Caco-2 (cell line): Measurements from ENCODE around the gene MFAP3. TPM values are rescaled to one million over a fixed set of nuclear protein-coding genes. Genes with fewer than 3 reads are reported as not detected.

Experiments
- BruUV-seq: library from RNA; stranded (reverse); fragments of 400-500 nt; replicated peaks from 2 replicates; lab custom pipeline; 2021; lab: Mats Ljungman, UMichigan
- CTCF ChIA-PET: fragments of 300-600 bp; sonication (Branson Sonifier 250); formaldehyde crosslinking; loops from one replicate; lab custom pipeline; 2022; ENCODE audit warnings: antibody characterized with exemption; lab: Charles Lee
- POLR2A ChIA-PET: fragments of 300-600 bp; sonication (Branson Sonifier 250); formaldehyde crosslinking; loops from one replicate; lab custom pipeline; 2022; ENCODE audit warnings: antibody characterized with exemption; lab: Charles Lee
- DNase-seq, 2 experiments: peaks; one replicate each; pipeline versions ENCODE4 v3.0.0 to v3.0.0-alpha.2; 2020 to 2022
- H3K27me3 ChIP-seq: replicated peaks from 2 replicates; pipeline ENCODE4 v1.6.0; 2011; ENCODE audit warnings: low read length; ENCODE audit not compliant: control insufficient read depth, insufficient read depth
- H3K36me3 ChIP-seq: 2 replicates; pipeline ENCODE4 v1.5.1; 2011; ENCODE audit warnings: low read length; ENCODE audit not compliant: control insufficient read depth, insufficient read depth
- H3K4me1 ChIP-seq: fragments of 250-450 bp; sonication (Bioruptor Pico); 2 replicates; pipeline ENCODE4 v1.5.1; 2020; ENCODE audit warnings: mild to moderate bottlenecking
- H3K4me3 ChIP-seq: 2 replicates; pipeline ENCODE4 v1.5.1; 2011; ENCODE audit warnings: low read depth, mild to moderate bottlenecking, control low read depth, low read length
- H3K9me3 ChIP-seq: fragments of 250-450 bp; sonication (Bioruptor Pico); 2 replicates; pipeline ENCODE4 v1.5.1; 2020; ENCODE audit warnings: mild to moderate bottlenecking, moderate library complexity
- H3K27ac Mint-ChIP-seq: one replicate; pipeline ENCODE4 v1.8.0; 2022; ENCODE audit warnings: mixed read lengths; ENCODE audit not compliant: unreplicated experiment
- H3K27me3 Mint-ChIP-seq: one replicate; pipeline ENCODE4 v1.8.0; 2022; ENCODE audit warnings: mixed read lengths; ENCODE audit not compliant: insufficient read depth, unreplicated experiment
- H3K36me3 Mint-ChIP-seq: one replicate; pipeline ENCODE4 v1.8.0; 2022; ENCODE audit warnings: mild to moderate bottlenecking, mixed read lengths; ENCODE audit not compliant: insufficient read depth, unreplicated experiment
- H3K4me1 Mint-ChIP-seq: one replicate; pipeline ENCODE4 v1.8.0; 2022; ENCODE audit warnings: low read depth, mixed read lengths; ENCODE audit not compliant: unreplicated experiment
- H3K4me3 Mint-ChIP-seq: one replicate; pipeline ENCODE4 v1.8.0; 2022; ENCODE audit warnings: mild to moderate bottlenecking, moderate library complexity, mixed read lengths; ENCODE audit not compliant: unreplicated experiment
- H3K9me3 Mint-ChIP-seq: one replicate; pipeline ENCODE4 v1.8.0; 2022; ENCODE audit warnings: mixed read lengths; ENCODE audit not compliant: unreplicated experiment
- CTCF ChIP-seq, 2 experiments: fragments of 200-600 bp in 1 of 2; IDR thresholded peaks; 1 replicate in 1 of 2; 2 replicates in 1 of 2; pipeline versions ENCODE4 v1.5.1 to v1.8.0; 2011 to 2022; ENCODE audit warnings: antibody characterized with exemption in 1 of 2, control low read depth in 1 of 2, inconsistent platforms in 1 of 2, low read depth in 1 of 2, low read length in 1 of 2, mild to moderate bottlenecking in 1 of 2, moderate library complexity in 1 of 2; ENCODE audit not compliant: insufficient read depth in 1 of 2, severe bottlenecking in 1 of 2, unreplicated experiment in 1 of 2
- intact Hi-C: fragments of 100-400 bp; cut with micrococcal nuclease; formaldehyde crosslinking; loops from one replicate; pipeline ENCODE4 v1.10.0; 2022; ENCODE audit not compliant: unreplicated experiment
- total RNA-seq: library from RNA; stranded (reverse); gene quantifications from 2 replicates; pipeline ENCODE4 v1.2.3, GENCODE V29; 2022

Gene MFAP3
- total RNA-seq, 1 experiment from 2014 or later = 24.1 TPM

GRCh38 chr5:154072414-154073171 is 33.8 kb downstream of the MFAP3 start:
- POLR2A ChIA-PET = no interaction called here
- Mint-ChIP-seq H3K36me3 (no peaks in the 10 kb centered on the region), H3K4me3 (no peak overlapping the region), H3K27ac (no peak overlapping the region), H3K9me3 (no peaks in the 10 kb centered on the region), H3K27me3 (peaks cover 5% of the 10 kb centered on the region), H3K4me1 (peaks cover 7% of the 10 kb centered on the region)
- Histone ChIP-seq H3K4me3 (no peak overlapping the region), H3K36me3 (no peaks in the 10 kb centered on the region), H3K27me3 (no peaks in the 10 kb centered on the region), H3K9me3 (no peaks in the 10 kb centered on the region), H3K4me1 (no peaks in the 10 kb centered on the region)
- CTCF ChIA-PET = interaction anchor here (0.6 to 1.7 kb wide), 18 partner anchors 9 to 568 kb away, joined by 3 to 33 read pairs (median 4); partner anchors contain the start of genes FAM114A2, GALNT10 and MFAP3
- intact Hi-C loops = loop anchor here (1.0 to 5.0 kb wide), 8 partner anchors 60 to 538 kb away; no protein-coding TSS in a partner anchor
- TF ChIP-seq CTCF (IDR thresholded peaks at IDR 0.05; ENCODE audit: insufficient read depth in 1 of 2, low read depth in 1 of 2, low read length in 1 of 2, severe bottlenecking in 1 of 2, unreplicated experiment in 1 of 2) = peak; percentile 89 to 98
- peak; percentile 72 to 82 for DNase-seq
- no TSS peak for BruUV-seq

- ChIA-PET POLR2A (no interaction called here), CTCF (interaction anchor here (0.9 kb wide), 1 partner anchor 121 kb away, joined by 3 read pairs; no protein-coding TSS in a partner anchor)
- DNase-seq = no peak
- Mint-ChIP-seq H3K4me3 (no peak overlapping the region), H3K9me3 (no peaks in the 10 kb centered on the region), H3K27me3 (peaks cover 5% of the 10 kb centered on the region), H3K4me1 (peaks cover 7% of the 10 kb centered on the region), H3K36me3 (no peaks in the 10 kb centered on the region), H3K27ac (no peak overlapping the region)
- Histone ChIP-seq H3K9me3 (no peaks in the 10 kb centered on the region), H3K4me3 (no peak overlapping the region), H3K27me3 (no peaks in the 10 kb centered on the region), H3K4me1 (no peaks in the 10 kb centered on the region), H3K36me3 (no peaks in the 10 kb centered on the region)
- intact Hi-C loops = no loop called here
- no peak for TF ChIP-seq CTCF (IDR thresholded peaks at IDR 0.05; ENCODE audit: insufficient read depth in 1 of 2, low read depth in 1 of 2, low read length in 1 of 2, severe bottlenecking in 1 of 2, unreplicated experiment in 1 of 2)
- BruUV-seq = no TSS peak
These were observed 37.6 kb downstream of the MFAP3 start for GRCh38 chr5:154076240-154076922.

GRCh38 chr5:154077696-154078095 is 38.9 kb downstream of the MFAP3 start:
- no TSS peak for BruUV-seq
- no peak for TF ChIP-seq CTCF (IDR thresholded peaks at IDR 0.05; ENCODE audit: insufficient read depth in 1 of 2, low read depth in 1 of 2, low read length in 1 of 2, severe bottlenecking in 1 of 2, unreplicated experiment in 1 of 2)
- POLR2A ChIA-PET = no interaction called here
- H3K36me3 Mint-ChIP-seq = no peaks in the 10 kb centered on the region
- no peaks in the 10 kb centered on the region for H3K27me3 Mint-ChIP-seq
- H3K9me3 Mint-ChIP-seq = no peaks in the 10 kb centered on the region
- Histone ChIP-seq H3K27me3 (no peaks in the 10 kb centered on the region), H3K4me1 (no peaks in the 10 kb centered on the region), H3K9me3 (no peaks in the 10 kb centered on the region), H3K4me3 (no peak overlapping the region), H3K36me3 (no peaks in the 10 kb centered on the region)
- CTCF ChIA-PET = no interaction called here
- H3K27ac Mint-ChIP-seq = no peak overlapping the region
- no peak for DNase-seq
- no peaks in the 10 kb centered on the region for H3K4me1 Mint-ChIP-seq
- intact Hi-C loops = no loop called here
- no peak overlapping the region for H3K4me3 Mint-ChIP-seq
